HCT116 (cell line): ENCODE results near the gene TBC1D2. TPM values are rescaled to one million over a fixed set of nuclear protein-coding genes. Genes with fewer than 3 reads are reported as not detected.

Experiments
- ATAC-seq: fragments of 200-7000 bp; cut with Tn5 transposase; 2 replicates; pipeline ENCODE4 v1.9.1; 2020; ENCODE audit warnings: mild to moderate bottlenecking, moderate library complexity
- BruUV-seq: library from RNA; stranded (reverse); fragments of 400-500 nt; replicated peaks from 2 replicates; lab custom pipeline; 2021; lab: Mats Ljungman, UMichigan
- CTCF ChIA-PET: fragments of 300-600 bp; sonication (Branson Sonifier 250); formaldehyde crosslinking; loops from one replicate; lab custom pipeline; 2021; ENCODE audit warnings: antibody characterized with exemption; lab: Charles Lee
- POLR2A ChIA-PET: fragments of 300-600, 350-600 bp; sonication (Branson Sonifier 250); formaldehyde crosslinking; loops from one replicate; lab custom pipeline; 2021; ENCODE audit warnings: antibody characterized with exemption; lab: Charles Lee
- RAD21 ChIA-PET, 2 experiments: fragments of 300-600 bp; sonication (Branson Sonifier 250); formaldehyde crosslinking; loops; one replicate each; lab custom pipeline; 2023; ENCODE audit warnings: low total read pairs in 2 of 2; ENCODE audit not compliant: uncharacterized antibody in 2 of 2, unreplicated experiment in 2 of 2, low non-redundant PET in 1 of 2; lab: Charles Lee
- DNase-seq: peaks from one replicate; pipeline ENCODE4 v3.0.0-alpha.2; 2010; ENCODE audit warnings: low read depth, low spot score
- H2AFZ ChIP-seq: fragments of 200-600 bp; shearing (Covaris generic), sonication (generic); 2 replicates; pipeline ENCODE4 v1.6.1; 2017; ENCODE audit warnings: low read depth, mixed run types, mixed read lengths, antibody characterized with exemption, low read length; ENCODE audit not compliant: poor library complexity, severe bottlenecking
- H3K27ac ChIP-seq: 2 replicates; pipeline ENCODE4 v1.5.1; 2012; ENCODE audit warnings: low read depth, low read length
- H3K27me3 ChIP-seq: fragments of 200-600 bp; sonication (generic); 2 replicates; pipeline ENCODE4 v1.6.1; 2016; ENCODE audit warnings: mixed run types, low read length, mixed read lengths; ENCODE audit not compliant: insufficient read depth
- H3K36me3 ChIP-seq, 2 experiments: fragments of 200-500 bp in 1 of 2; fragments of 200-600 bp in 1 of 2; sonication (Bioruptor generic) in 1 of 2; sonication (generic) in 1 of 2; 2 replicates each; pipeline versions ENCODE4 v1.5.1 to v1.6.1; 2014 to 2016; ENCODE audit warnings: low read length in 2 of 2, inconsistent platforms in 1 of 2, mixed read lengths in 1 of 2, mixed run types in 1 of 2; ENCODE audit not compliant: insufficient read depth in 2 of 2, control insufficient read depth in 1 of 2
- H3K4me1 ChIP-seq, 2 experiments: fragments of 200-600 bp in 1 of 2; sonication (generic) in 1 of 2; 2 replicates each; pipeline versions ENCODE4 v1.5.1 to v1.6.1; 2012 to 2017; ENCODE audit warnings: low read length in 2 of 2, inconsistent platforms in 1 of 2, mild to moderate bottlenecking in 1 of 2, mixed read lengths in 1 of 2, mixed run types in 1 of 2, moderate library complexity in 1 of 2; ENCODE audit not compliant: insufficient read depth in 2 of 2, control insufficient read depth in 1 of 2
- H3K4me2 ChIP-seq: fragments of 200-600 bp; sonication (generic); 2 replicates; pipeline ENCODE4 v1.6.1; 2017; ENCODE audit warnings: mixed run types, low read length, mixed read lengths
- H3K4me3 ChIP-seq, 2 experiments: fragments of 200-600 bp in 1 of 2; sonication (generic) in 1 of 2; replicated peaks in 1 of 2; 2 replicates each; pipeline ENCODE4 v1.5.1; 2011 to 2016; ENCODE audit warnings: low read length in 2 of 2, control low read depth in 1 of 2, low read depth in 1 of 2, mild to moderate bottlenecking in 1 of 2, mixed read lengths in 1 of 2, mixed run types in 1 of 2
- H3K79me2 ChIP-seq: fragments of 200-600 bp; sonication (generic); 2 replicates; pipeline ENCODE4 v1.6.1; 2017; ENCODE audit warnings: mild to moderate bottlenecking, mixed run types, low read length, moderate library complexity, mixed read lengths; ENCODE audit not compliant: insufficient read depth
- H3K9ac ChIP-seq: fragments of 200-600 bp; sonication (generic); 2 replicates; pipeline ENCODE4 v1.6.1; 2016; ENCODE audit warnings: low read length, mixed read lengths
- H3K9me2 ChIP-seq: fragments of 200-600 bp; sonication (generic), shearing (Covaris generic); 2 replicates; pipeline ENCODE4 v1.6.1; 2017; ENCODE audit warnings: mixed run types, mild to moderate bottlenecking, moderate library complexity; ENCODE audit not compliant: insufficient read depth
- H3K9me3 ChIP-seq, 2 experiments: fragments of 200-500 bp in 1 of 2; fragments of 200-600 bp in 1 of 2; sonication (Bioruptor generic) in 1 of 2; sonication (generic) in 1 of 2; 2 replicates each; pipeline ENCODE4 v1.6.1; 2014 to 2017; ENCODE audit warnings: low read length in 2 of 2, mixed read lengths in 2 of 2, inconsistent platforms in 1 of 2, low read depth in 1 of 2, mild to moderate bottlenecking in 1 of 2, mixed run types in 1 of 2, moderate library complexity in 1 of 2; ENCODE audit not compliant: control insufficient read depth in 1 of 2, insufficient read depth in 1 of 2
- H4K20me1 ChIP-seq: fragments of 200-600 bp; sonication (generic), shearing (Covaris generic); 2 replicates; pipeline ENCODE4 v1.6.1; 2017; ENCODE audit warnings: mixed run types, mild to moderate bottlenecking, moderate library complexity; ENCODE audit not compliant: insufficient read depth
- CBX3 ChIP-seq: IDR thresholded peaks from 2 replicates; pipeline ENCODE4 v1.6.1; 2012; ENCODE audit warnings: low read depth
- CTCF ChIP-seq, 3 experiments: fragments of 200-600 bp in 1 of 3; sonication (generic) in 1 of 3; IDR thresholded peaks in 2 of 3; conservative IDR thresholded peaks in 1 of 3; 2 replicates each; pipeline ENCODE4 v1.5.1; 2012 to 2017; ENCODE audit warnings: low read depth in 2 of 3, low read length in 2 of 3, antibody characterized with exemption in 1 of 3, borderline replicate concordance in 1 of 3, control low read depth in 1 of 3, mild to moderate bottlenecking in 1 of 3, mixed read lengths in 1 of 3, mixed run types in 1 of 3, moderate library complexity in 1 of 3; ENCODE audit not compliant: insufficient read depth in 1 of 3
- EGR1 ChIP-seq: IDR thresholded peaks from 2 replicates; pipeline ENCODE4 v1.6.1; 2012; ENCODE audit warnings: low read depth
- ELF1 ChIP-seq: IDR thresholded peaks from 2 replicates; pipeline ENCODE4 v1.6.1; 2012; ENCODE audit warnings: low read depth, borderline replicate concordance
- EZH2 ChIP-seq: fragments of 200-600 bp; sonication (generic); IDR thresholded peaks from 2 replicates; pipeline ENCODE4 v1.6.1; 2017; ENCODE audit warnings: antibody characterized with exemption, mixed run types
- EZH2phosphoT487 ChIP-seq: fragments of 200-600 bp; IDR thresholded peaks from 2 replicates; pipeline ENCODE4 v1.6.1; 2018; ENCODE audit warnings: antibody characterized with exemption, borderline replicate concordance
- FOSL1 ChIP-seq: IDR thresholded peaks from 2 replicates; pipeline ENCODE4 v1.6.1; 2012; ENCODE audit warnings: low read depth
- JUND ChIP-seq: IDR thresholded peaks from 2 replicates; pipeline ENCODE4 v1.6.1; 2012
- MAX ChIP-seq: IDR thresholded peaks from 2 replicates; pipeline ENCODE4 v1.6.1; 2012
- POLR2AphosphoS5 ChIP-seq: IDR thresholded peaks from 2 replicates; pipeline ENCODE4 v1.6.1; 2011; ENCODE audit warnings: mild to moderate bottlenecking, low read depth, low read length, moderate library complexity
- RAD21 ChIP-seq: IDR thresholded peaks from 2 replicates; pipeline ENCODE4 v1.6.1; 2012; ENCODE audit warnings: low read depth, mild to moderate bottlenecking
- SIN3A ChIP-seq: IDR thresholded peaks from 2 replicates; pipeline ENCODE4 v1.6.1; 2012; ENCODE audit warnings: low read depth
- SP1 ChIP-seq: IDR thresholded peaks from 2 replicates; pipeline ENCODE4 v1.6.1; 2012; ENCODE audit warnings: low read depth
- SRF ChIP-seq: IDR thresholded peaks from 2 replicates; pipeline ENCODE4 v1.6.1; 2012; ENCODE audit warnings: low read depth
- TCF7L2 ChIP-seq: IDR thresholded peaks from 2 replicates; pipeline ENCODE4 v1.7.0; 2011; ENCODE audit warnings: borderline replicate concordance, inconsistent platforms; ENCODE audit not compliant: insufficient read depth, insufficient read length; ENCODE audit errors: extremely low read depth
- YY1 ChIP-seq: IDR thresholded peaks from 2 replicates; pipeline ENCODE4 v1.6.1; 2011; ENCODE audit warnings: low read length, low read depth, moderate library complexity, mild to moderate bottlenecking; ENCODE audit not compliant: insufficient replicate concordance; ENCODE audit errors: extremely low read depth
- ZBTB33 ChIP-seq: IDR thresholded peaks from 2 replicates; pipeline ENCODE4 v1.6.1; 2011; ENCODE audit warnings: mild to moderate bottlenecking, low read length, moderate library complexity; ENCODE audit not compliant: insufficient replicate concordance; ENCODE audit errors: extremely low read depth
- ZFX ChIP-seq: fragments of 450-650 bp; IDR thresholded peaks from 2 replicates; pipeline ENCODE4 v1.6.1; 2017
- ZNF274 ChIP-seq: fragments of 200-500 bp; sonication (Bioruptor generic); IDR thresholded peaks from 2 replicates; pipeline ENCODE4 v1.6.1; 2014; ENCODE audit warnings: mild to moderate bottlenecking, low read depth, low read length, inconsistent platforms
- intact Hi-C: fragments of 100-400 bp; cut with micrococcal nuclease; formaldehyde crosslinking; loops from 2 replicates; pipeline ENCODE4 v1.10.0; 2022
- total RNA-seq: library from RNA; stranded (reverse); gene quantifications from one replicate; pipeline ENCODE4 v1.2.1, GENCODE V29; 2021; ENCODE audit not compliant: unreplicated experiment

The TBC1D2 gene
- total RNA-seq, 1 experiment from 2014 or later: 9.8 TPM

- Histone ChIP-seq H3K9me2 (no peaks in the 10 kb centered on the region), H4K20me1 (no peaks in the 10 kb centered on the region), H2AFZ (peak overlapping the region; percentile 81), H3K79me2 (peaks cover 15% of the 10 kb centered on the region; the same call in 1 of the 2 replicates), H3K27me3 (no peaks in the 10 kb centered on the region), H3K9ac (peak overlapping the region; percentile 69), H3K4me3 (peak overlapping the region; percentile 77 to 96), H3K27ac (peak overlapping the region; percentile 90; the same call in 1 of the 2 replicates), H3K4me1 (peaks cover 41 to 55% of the 10 kb centered on the region in 2 experiments), H3K36me3 (no peaks in the 10 kb centered on the region), H3K9me3 (no peaks in the 10 kb centered on the region), H3K4me2 (peak overlapping the region; percentile 85)
- TF ChIP-seq ELF1: no peak
- TF ChIP-seq EZH2phosphoT487: no peak
- no peak for TF ChIP-seq FOSL1
- TF ChIP-seq CTCF (IDR thresholded peaks at IDR 0.05 in 2 of 3, conservative IDR thresholded peaks at IDR 0.05 in 1 of 3; ENCODE audit: borderline replicate concordance in 1 of 3, insufficient read depth in 1 of 3, low read depth in 2 of 3, low read length in 2 of 3): no peak
- TF ChIP-seq SP1: no peak
- no peak for TF ChIP-seq CBX3
- no peak for TF ChIP-seq JUND
- TF ChIP-seq TCF7L2: no peak
- no peak for TF ChIP-seq ZNF274
- TF ChIP-seq YY1: no peak
- no peak for TF ChIP-seq SRF
- no peak for TF ChIP-seq POLR2AphosphoS5
- TF ChIP-seq ZFX: no peak
- no peak for TF ChIP-seq RAD21
- TF ChIP-seq ZBTB33: no peak
- no peak for TF ChIP-seq EZH2
- TF ChIP-seq SIN3A: no peak
- no peak for TF ChIP-seq MAX
- TF ChIP-seq EGR1: no peak
- intact Hi-C loops: no loop called here
- no peak for DNase-seq
- peak; percentile 23 for ATAC-seq
- CTCF ChIA-PET: interaction anchor here (0.8 to 1.6 kb wide), 6 partner anchors 9 to 178 kb away, joined by 3 to 6 read pairs (median 4); no protein-coding TSS in a partner anchor
- POLR2A ChIA-PET: interaction anchor here (0.8 to 2.2 kb wide), 4 partner anchors 21 to 332 kb away, joined by 3 to 7 read pairs (median 5); partner anchors contain the start of gene NANS
- BruUV-seq: TSS peak; percentile 82
- RAD21 ChIA-PET: no interaction called here
Measured at GRCh38 chr9:98255061-98255577, 330 bp downstream of the TBC1D2 start.
